ENCODE measurements around the gene SRRM1. TPM values are rescaled to one million over a fixed set of nuclear protein-coding genes. Genes with fewer than 3 reads are reported as not detected.

Gene SRRM1
- total and polyA plus RNA-seq, 7 donors: 31.2 to 78.4 (median 63.0) TPM

- ATAC-seq (no peak), DNase-seq (no peak)
- TF ChIP-seq CTCF (IDR thresholded peaks at IDR 0.05): no peak
- no peaks in the 10 kb centered on the region for H3K9me3 ChIP-seq
- H3K4me3 ChIP-seq: no peak overlapping the region
- no peaks in the 10 kb centered on the region for H3K4me1 ChIP-seq
- no peaks in the 10 kb centered on the region for H3K27me3 ChIP-seq (ENCODE audit: insufficient read depth in 3 of 3, low read length in 2 of 3)
- intact Hi-C loops (cut with DNase I): no loop called here
- WGBS, 3 donors: 68 to 84% (median 72%) methylated on average over 5 of the region's 5 CpGs
- no peak overlapping the region for H3K27ac ChIP-seq
- H3K36me3 ChIP-seq (ENCODE audit: insufficient read depth in 1 of 2, low read depth in 1 of 2): no peaks in the 10 kb centered on the region
Measured at GRCh38 chr1:24713736-24714135, 70.6 kb downstream of the SRRM1 start.

- WGBS, 3 donors: 57 to 73% (median 63%) methylated on average over 8 of the region's 8 CpGs
- ATAC-seq: no peak
- DNase-seq: no peak
- H3K4me3 ChIP-seq: no peak overlapping the region
- no peaks in the 10 kb centered on the region for H3K4me1 ChIP-seq
- no peak for TF ChIP-seq CTCF (IDR thresholded peaks at IDR 0.05)
- H3K9me3 ChIP-seq: no peaks in the 10 kb centered on the region
- H3K27me3 ChIP-seq (ENCODE audit: insufficient read depth in 3 of 3, low read length in 2 of 3): peaks cover 0 to 1% (median 0%) of the 10 kb centered on the region in 3 donors
- no peaks in the 10 kb centered on the region for H3K36me3 ChIP-seq (ENCODE audit: insufficient read depth in 1 of 2, low read depth in 1 of 2)
- H3K27ac ChIP-seq: no peak overlapping the region
- intact Hi-C loops (cut with DNase I): no loop called here
Measured at GRCh38 chr1:24714859-24715520, 71.9 kb downstream of the SRRM1 start.

- no peak for TF ChIP-seq CTCF (IDR thresholded peaks at IDR 0.05)
- H3K36me3 ChIP-seq (ENCODE audit: insufficient read depth in 1 of 2, low read depth in 1 of 2): no peaks in the 10 kb centered on the region
- ATAC-seq: no peak
- no peaks in the 10 kb centered on the region for H3K9me3 ChIP-seq
- intact Hi-C loops (cut with DNase I): no loop called here
- H3K4me3 ChIP-seq: no peak overlapping the region
- 96 to 99% (median 97%) methylated on average over 7 of the region's 7 CpGs for WGBS, 3 donors
- H3K27ac ChIP-seq: no peak overlapping the region
- H3K27me3 ChIP-seq (ENCODE audit: insufficient read depth in 3 of 3, low read length in 2 of 3): peaks cover 0 to 3% (median 0%) of the 10 kb centered on the region in 3 donors
- no peaks in the 10 kb centered on the region for H3K4me1 ChIP-seq
- no peak for DNase-seq
Measured at GRCh38 chr1:24715658-24716057, 72.6 kb downstream of the SRRM1 start.

GRCh38 chr1:24717887-24718650, 75.0 kb downstream of the SRRM1 start:
- intact Hi-C loops (cut with DNase I): no loop called here
- H3K9me3 ChIP-seq: no peaks in the 10 kb centered on the region
- no peak for TF ChIP-seq CTCF (IDR thresholded peaks at IDR 0.05)
- ATAC-seq (no peak), DNase-seq (no peak)
- H3K36me3 ChIP-seq (ENCODE audit: insufficient read depth in 1 of 2, low read depth in 1 of 2): no peaks in the 10 kb centered on the region
- H3K27ac ChIP-seq: no peak overlapping the region
- no peak overlapping the region for H3K4me3 ChIP-seq
- H3K27me3 ChIP-seq (ENCODE audit: insufficient read depth in 3 of 3, low read length in 2 of 3): peaks cover 0 to 3% (median 0%) of the 10 kb centered on the region in 3 donors
- no peaks in the 10 kb centered on the region for H3K4me1 ChIP-seq
- WGBS, 3 donors: 55 to 59% (median 57%) methylated on average over 8 of the region's 8 CpGs
